IPS-NIHi11 (cell line): Measurements from ENCODE around the gene SIVA1.

Experiments used
- DNase-seq: peaks from one replicate; pipeline ENCODE4 v3.0.0; 2012; ENCODE audit warnings: mixed read lengths, low spot score

SIVA1 gene

DNA sequence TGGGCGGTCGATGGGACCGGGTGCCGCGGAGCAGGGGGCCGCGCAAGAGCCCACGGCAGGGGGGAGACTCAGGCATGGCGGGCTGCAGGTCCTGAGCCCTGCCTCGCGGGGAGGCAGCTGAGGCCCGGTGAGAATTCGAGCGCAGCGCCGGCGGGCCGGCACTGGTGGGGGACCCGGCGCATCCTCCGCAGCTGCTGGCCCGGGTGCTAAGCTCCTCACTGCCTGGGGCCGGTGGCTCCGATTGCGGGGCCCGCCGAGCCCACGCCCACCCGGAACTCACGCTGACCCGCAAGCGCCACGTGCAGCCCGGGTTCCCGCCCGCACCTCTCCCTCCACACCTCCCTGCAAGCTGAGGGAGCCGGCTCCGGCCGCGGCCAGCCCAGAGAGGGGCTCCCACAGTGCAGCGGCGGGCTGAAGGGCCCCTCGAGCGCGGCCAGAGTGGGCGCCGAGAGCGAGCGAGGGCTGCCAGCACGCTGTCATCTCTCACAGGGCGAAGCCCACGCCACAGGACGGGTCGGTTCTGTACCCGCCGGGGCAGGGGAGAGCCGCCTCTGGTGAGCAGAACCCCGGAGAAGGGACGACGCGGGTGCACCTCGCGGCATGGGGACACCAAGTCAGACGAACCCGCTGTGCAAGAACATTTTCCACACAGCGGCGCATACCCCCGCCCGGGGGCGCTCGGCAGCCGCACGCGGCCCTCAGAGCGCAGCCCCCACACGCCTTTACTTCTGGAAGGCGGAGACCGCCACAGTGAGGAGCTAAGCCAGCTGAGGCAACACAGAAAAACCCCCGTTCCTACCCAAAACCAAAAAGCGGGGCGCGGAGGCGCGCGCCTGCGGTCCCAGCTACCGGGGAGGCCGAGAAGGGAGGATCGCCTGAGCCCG, 1.2 kb upstream of the SIVA1 start:
- no peak for DNase-seq

DNA sequence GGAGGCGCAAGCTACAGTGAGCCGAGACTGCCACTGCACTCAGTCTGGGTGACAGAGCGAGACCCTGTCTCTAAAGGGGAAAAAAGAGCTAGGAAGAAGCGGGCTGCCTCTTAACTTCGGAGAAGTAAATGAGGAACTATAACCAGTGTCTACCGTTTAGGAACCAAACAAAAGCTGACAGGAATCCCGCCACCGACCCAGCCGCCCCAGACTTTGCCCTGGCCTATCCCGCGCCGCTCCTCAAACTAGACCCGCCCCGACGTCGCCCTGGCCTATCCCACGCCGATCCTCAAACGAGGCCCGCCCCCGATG, 568 bp upstream of the SIVA1 start:
- peak; percentile 98 for DNase-seq

DNA sequence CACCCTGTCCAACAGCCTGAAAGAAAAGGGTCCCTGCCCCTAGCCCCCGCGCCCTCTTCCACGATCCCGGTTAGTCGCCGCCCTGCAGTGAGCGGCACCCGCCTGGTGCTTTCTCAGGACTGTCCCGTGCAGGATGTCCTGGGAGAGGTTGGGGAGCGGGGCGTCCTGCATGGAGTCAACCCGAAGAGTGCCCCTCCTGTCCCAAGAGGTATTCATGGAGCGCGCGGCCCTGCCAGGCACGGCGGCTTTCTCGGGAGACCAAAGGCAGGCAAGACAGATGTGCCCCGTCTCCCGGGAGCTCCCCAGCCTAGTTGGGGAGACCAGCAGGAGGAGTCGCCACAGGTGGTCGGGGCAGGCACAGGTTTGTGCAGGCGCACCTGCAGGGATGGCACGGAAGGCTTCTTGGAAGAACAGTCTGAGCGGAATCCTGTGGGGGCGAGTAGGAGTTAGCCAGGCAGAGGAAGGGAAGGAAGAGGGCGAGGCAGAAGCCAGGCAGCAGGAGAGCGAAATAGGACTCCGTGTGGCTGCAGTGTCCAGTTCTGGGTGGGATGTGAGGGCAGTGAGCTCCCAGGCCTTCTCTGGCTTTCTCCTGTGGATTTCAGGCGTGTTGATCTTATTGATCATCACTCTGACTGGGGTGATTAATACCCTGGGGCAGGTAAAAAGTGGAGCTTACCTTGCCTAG, 723 bp downstream of the SIVA1 start:
- no peak for DNase-seq

DNA sequence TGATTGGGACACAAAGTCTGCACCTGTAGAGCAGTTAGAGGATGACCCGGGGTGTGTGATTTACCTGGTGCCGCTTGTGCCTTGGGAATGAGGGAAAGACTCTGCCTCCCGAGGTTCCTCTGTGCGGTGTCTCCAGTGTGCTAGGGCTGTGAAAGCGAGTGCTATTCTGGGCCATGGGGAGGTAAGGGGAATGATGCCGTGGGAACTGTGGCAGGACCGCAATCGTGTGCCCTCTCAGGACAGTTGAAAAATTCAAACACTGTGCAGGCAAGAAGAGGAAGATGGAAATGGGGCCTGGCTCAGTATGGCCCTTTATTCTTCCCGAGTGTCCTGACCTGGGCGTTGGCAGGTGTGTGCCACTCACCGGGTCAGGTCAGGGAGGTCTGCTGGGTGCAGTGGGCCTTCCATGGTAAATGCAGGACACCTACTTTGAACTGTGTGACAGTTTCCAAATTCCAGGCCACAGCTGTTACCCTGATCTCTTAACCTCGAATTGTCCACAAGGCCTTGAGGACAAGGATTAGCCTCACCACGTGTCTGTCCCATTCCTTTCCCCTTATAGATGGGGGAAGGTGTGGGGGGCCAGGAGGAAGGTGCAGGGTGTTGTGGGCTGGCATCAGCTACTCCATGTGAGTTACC, 1.4 kb downstream of the SIVA1 start:
- no peak for DNase-seq

DNA sequence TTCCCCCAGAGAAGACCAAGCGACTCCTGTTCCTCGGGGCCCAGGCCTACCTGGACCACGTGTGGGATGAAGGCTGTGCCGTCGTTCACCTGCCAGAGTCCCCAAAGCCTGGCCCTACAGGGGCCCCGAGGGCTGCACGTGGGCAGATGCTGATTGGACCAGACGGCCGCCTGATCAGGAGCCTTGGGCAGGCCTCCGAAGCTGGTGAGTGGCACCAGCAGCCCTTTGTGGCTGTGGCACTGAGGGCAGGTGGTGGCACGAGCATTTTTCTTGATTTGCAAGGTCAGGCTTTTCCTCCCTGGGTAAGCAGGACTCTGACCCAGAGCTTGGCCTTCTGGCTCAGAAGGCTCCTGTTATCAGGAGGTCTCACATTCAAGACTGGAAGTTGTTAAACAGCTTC, 2.7 kb downstream of the SIVA1 start:
- no peak for DNase-seq

DNA sequence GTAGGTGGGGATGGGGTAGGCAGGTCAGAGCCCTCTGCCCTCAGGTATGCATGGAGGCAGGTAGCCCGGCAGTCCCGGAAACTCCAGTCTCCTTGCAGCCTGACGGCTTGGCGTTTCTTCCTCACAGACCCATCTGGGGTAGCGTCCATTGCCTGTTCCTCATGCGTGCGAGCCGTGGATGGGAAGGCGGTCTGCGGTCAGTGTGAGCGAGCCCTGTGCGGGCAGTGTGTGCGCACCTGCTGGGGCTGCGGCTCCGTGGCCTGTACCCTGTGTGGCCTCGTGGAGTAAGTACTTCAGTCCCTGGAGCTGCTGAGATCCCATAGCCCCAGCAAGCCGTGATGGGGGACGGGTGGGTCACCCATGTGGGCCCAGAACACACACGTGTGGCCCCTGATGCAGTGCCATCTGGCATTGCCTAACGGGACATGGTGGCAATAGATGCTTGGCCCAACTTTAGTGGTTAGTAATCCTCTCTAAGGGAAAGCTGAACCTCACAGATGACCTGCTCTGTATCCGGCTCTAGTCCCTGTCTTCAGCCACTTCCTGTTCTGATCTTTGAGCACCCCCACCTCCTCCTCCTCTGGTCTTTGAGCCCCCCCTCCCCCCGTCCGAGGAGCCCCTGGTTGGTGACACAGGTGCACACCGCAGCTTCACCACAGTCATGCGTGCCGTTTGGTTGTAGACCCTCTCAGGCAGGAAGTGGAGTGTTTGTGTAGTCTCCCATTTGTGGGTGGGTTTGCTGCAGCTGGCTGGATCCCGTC, 3.7 kb downstream of the SIVA1 start:
- no peak for DNase-seq

DNA sequence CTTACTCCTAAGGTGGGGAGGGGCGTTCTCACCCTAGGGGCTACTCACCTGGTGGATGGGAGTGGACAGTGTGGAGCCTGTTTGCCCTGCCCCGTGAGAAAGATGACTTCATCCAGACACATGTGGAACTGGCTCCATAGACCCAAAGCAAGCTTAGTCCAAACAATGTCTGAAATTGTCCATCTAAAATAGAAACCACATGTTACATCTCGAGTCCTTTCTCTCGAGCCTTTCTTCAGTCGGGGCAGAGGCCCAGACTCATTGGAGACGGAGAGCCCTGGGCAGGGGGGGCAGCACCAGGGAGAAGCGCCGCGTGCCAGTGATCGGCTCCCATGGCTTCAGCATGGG, 4.3 kb downstream of the SIVA1 start:
- no peak for DNase-seq

DNA sequence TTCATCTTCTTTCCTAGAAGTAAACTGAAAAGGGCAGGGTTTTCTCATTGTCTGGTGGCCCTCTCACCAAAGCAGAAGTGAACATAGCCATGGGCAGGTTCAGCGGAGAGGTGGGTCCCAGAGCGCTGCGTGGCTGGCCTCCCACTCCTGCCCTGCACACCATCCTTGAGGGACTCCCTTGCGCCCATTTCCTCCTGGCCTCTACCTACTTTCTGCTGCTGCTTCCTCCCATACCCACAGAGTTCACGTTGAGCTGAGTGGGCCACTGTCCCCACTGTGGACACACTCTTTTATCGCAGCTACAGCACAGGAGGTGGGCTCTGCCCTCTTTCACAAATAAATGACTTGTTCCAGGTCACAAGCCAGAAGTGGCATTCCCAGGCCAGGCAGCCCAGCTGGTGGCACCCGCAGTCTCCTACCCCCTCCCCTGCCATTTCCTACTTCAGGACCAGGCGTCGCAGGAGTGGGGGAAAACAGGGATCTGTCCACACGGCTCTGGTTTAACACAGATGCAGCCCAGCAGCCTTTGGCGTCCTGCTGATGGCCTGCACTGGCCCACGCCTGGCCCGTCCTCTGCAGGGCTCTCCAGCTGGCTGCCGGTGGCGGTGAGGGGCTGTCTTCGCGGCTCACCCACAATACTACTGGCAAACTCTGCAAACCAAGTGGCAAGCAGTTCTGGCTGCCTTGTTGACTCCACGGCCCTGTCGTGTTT, 4.9 kb downstream of the SIVA1 start:
- DNase-seq, result no peak

DNA sequence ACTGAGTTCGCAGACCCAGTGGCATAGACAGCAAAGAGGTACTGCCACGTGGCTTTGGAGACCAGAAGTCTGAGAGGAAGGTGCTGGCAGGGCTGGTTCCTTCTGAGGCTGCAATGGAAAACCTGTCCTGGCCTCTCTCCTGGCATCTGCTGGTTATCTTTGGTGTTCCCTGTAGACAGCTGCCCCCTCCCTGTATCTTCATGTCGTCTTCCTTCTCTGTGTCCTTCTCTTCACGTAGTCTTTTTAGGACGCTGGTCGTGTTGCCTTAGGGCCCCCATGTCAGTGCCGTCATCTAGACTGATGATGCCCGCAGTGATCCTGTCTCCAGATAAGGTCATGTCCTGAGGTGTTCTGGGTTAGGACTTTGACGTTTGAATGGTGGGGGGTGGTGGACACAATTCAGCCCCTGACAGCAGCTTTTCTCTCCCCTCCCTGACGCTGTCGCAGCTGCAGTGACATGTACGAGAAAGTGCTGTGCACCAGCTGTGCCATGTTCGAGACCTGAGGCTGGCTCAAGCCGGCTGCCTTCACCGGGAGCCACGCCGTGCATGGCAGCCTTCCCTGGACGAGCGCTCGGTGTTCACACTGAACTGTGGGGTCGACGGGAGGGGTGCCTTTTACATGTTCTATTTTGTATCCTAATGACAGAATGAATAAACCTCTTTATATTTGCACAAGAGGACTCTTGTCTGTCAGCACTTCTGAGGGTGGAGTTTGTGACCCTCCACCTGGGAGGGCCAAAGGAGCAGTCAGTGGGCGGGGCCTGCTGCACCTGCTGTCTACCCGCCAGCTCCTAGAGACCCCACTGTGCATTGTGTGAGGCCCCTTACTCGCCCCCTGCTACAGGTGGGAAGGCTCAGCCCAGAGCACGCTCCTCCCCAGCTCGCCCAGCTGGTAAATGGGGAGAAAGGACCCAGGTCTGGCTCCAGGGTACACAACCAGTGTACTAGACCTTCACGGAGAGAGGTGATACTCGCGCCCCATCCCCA, 6.3 kb downstream of the SIVA1 start:
- no peak for DNase-seq

DNA sequence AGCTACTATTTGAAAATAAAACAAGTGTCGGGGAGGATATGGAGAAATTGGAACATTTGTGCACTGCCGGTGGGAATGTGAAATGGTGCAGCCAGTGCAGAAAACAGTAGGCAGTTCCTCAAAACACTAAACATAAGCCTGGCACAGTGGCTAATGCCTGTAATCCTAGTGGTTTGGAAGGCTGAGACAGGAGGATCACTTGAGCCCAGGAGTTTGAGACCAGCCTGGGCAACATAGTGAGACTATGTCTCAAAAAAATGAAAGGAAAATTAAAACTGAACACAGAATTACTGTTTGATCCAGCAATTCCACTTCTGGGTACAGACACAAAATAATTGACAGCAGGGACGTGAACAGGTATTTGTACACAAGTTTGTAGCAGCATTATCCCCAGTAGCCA, 12.6 kb downstream of the SIVA1 start:
- no peak for DNase-seq

DNA sequence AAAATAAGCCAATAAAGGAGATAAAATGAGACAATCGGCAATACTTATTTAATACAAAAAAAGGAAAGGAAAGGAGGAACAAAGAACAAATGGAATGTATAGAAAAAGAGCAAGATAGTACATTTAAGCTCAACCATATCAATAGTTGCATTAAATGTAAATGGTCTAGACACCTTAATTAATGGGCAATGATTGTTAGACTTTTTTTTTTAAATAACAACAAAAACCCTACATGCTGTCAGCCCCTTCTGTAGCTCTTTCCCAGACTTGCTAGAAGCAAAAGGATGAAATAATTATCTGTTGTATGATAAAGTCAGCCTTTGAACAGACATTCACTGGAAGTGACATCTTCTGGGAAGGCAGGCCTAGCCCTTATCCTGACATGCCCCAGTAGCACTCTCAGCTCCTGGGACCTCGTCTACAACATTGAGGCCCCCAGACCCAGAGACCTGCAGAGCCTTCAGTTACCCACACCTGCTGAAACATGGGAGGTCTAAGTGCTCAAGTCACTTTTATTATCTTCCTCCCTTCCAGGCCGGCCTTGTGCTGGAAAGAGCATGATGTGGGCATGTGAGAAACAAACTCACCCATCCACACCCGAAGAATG, 13.4 kb downstream of the SIVA1 start:
- no peak for DNase-seq

DNA sequence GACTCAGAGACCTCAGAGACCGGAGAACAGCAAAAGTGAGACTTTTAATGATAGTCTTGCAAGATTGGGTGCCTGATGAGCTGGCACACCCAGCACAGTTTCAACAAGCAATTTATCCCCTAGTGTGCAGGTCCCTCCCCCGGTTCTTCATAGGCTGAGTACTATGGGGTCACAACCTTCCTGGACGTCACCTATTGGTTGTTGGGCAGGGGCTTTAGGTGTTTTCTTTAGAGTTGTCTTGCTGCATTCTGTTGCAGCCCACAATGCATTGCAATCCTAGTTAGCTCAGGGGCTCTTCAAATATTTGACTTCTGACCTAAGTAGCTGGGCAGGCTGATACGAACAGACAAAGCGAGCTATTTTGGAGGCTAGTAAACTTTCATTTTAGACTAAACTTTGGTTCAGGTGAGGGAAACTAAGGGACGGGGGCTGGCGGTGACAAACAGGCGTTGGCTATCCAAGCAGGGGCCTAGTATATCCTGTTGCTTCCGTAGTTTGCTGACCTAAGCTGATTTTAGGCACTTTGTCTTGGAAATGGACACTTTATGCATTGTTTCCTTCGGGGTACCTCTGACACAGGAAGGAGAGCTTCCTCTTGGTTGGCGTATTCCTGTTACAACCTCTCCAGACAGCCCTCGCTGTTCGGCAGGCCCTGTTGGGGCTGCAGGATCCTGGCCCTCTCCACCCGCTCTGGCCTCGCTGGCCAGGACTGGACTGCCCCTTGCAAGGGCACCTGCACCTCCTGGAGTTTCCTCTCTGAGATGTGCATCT, 14.1 kb downstream of the SIVA1 start:
- DNase-seq, result no peak

DNA sequence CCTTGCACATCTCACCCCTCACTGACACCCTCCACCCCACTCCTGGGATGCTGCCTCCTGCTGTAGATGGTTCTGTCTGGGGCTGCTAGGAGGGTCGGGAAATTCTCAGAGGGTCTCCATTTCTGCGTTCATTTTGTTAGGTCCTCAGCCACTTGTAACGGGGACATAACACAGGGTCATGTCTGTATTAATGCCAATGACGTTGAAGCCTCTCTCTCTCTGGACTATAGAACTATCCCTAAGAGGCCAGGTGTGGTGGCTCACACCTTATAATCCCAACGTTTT, 14.6 kb downstream of the SIVA1 start:
- DNase-seq, result no peak

DNA sequence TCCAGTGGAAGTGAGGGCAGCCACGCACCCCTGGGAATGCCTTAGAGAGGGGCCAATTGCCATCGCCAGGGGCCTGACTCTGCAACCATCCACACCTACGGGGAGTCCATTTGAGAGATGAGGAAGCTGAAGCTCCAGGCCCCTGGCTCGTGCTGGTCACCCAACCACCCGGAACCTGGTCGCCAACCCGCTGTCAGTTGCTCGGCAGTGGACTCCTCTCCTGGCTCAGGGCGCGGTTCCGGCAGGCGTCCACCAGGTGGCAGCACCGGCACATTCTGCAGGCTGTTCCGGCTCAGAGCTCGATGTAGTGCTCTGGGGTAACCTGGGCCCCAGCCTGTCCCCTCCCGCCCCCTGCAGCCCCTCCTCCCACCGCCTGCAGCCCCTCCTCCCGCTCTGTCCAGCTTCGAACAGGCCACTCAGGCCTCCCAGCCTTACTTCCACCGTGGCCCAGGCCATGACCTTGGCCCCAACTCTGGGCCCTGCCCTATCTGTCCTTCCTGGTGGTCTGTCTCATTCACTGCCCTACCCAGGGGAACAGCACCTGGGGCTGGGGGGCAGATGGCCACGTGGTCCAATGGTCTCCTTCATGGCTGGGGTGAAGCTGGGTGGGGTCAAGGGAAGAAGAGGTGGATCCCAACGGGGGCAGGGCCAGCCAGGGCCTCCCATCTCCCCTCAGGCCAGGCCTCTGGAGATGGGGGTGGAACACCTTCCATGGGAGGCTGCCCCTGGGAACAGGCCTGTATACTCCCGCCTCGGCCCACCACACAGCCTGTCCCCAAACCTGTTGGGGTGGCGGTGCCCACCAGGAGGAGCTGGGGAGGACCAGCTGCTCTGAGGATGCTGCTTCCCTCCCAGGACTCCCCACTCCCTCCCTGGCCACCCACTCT, 15.7 kb downstream of the SIVA1 start:
- DNase-seq, result peak; percentile 94

DNA sequence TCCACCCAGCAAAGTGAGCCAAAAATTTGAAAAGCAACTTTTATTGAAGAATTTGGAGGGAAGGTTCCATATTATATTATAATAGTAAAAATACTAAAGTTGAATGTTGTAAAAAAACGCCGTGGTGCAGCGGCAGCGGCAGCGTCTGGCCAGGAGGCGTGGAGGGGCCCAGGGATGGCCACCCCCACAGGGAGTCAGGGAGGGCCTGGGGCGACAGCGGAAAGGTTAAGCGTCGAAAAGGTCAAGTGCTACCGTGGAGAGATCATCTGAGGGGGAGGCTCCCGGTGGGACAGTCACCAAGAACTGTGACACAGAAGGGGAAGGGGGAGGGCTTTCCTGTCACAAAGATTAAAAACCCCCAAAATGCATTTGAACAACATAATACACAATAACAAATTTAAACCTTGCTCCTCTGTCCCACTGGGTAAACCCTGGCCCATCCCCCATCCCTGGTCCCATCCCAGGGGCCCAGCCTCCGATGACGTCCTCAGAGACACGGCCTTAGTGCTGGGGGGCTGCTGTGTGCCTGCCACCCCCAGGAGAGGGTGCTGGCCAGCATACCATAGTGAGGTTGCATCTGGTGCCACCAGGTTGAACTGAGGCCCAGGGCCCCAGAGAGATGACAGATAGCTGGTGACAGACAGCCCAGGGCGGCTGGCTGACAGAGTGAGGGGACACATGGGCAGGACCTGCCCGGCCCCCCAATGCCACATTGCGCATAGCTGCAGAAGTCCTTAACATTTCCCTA, 16.6 kb downstream of the SIVA1 start:
- DNase-seq, result no peak

DNA sequence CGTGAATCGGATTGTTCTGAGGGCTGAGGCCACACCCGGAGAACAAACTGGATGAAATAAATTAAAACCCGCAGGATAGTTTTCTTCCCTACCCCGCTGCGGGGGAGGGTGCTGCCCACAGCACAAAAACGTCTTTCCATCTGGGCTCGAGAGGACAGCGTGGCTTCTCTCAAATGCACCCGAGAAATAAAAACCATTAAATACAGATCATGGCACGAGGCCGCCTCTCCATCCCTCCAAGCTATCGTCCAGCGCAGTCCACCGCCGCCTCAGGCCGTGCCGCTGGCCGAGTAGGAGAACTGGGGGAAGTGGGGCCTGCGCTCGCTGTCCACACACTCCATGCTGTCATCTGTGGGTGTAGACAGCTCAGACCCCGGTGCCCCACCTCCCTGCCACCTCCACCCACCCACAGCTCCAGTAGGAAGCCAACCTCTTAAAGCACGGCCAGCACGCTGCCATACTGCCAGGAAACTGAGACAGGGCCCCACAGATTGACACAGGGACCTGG, 17.2 kb downstream of the SIVA1 start:
- no peak for DNase-seq

DNA sequence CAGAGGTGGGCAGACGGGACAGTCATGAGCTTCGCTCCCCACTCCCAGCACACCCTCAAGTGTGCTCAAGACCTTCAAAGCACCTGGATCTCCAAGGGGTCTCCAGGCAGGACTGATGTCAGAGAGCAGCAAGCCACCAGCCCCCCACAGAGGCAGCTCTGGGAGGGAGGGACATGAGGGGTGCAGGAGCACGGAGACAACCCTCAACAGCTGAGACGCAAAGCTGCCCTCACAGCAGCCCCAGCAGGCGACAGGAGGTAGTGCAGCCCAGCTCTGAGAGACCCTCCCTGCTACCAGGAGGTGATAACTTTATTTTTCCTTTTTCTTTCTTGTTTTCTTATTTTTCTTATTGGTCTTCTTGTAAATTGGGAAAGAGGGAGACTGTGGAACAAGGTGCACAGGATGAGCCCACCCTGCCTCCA, 17.9 kb downstream of the SIVA1 start:
- no peak for DNase-seq

DNA sequence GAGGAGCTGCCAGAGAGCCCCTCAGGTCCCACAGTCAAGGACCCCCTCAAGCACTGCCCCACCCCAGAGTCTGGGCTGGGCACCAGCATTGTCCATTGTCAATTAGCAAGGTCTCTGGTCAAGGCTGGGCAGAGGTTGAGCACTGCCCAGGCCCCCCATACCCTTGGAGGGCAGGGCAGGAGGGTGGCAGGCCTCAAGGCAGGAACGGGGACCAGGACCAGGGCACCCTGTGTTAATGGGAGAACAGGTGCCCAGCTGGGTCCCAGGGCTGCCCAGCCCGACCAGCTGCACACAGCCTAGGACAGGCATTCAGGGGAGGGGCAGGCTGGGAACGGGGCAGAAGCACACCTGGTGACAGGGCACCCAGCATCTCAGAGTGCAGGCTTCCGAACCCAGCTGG, 18.4 kb downstream of the SIVA1 start:
- no peak for DNase-seq
